ENCODE results near the gene MYF5. TPM values are rescaled to one million over a fixed set of nuclear protein-coding genes. Genes with fewer than 3 reads are reported as not detected.

Gene MYF5
- total RNA-seq, 1 donor from 2014 or later = 101 TPM

- peak; percentile 54 for DNase-seq (ENCODE audit: low read depth)
Measured at GRCh38 chr12:80756875-80757274, 40.2 kb downstream of the MYF5 start.

GRCh38 chr12:80761838-80762237, 45.1 kb downstream of the MYF5 start:
- no peak for DNase-seq (ENCODE audit: low read depth)

GRCh38 chr12:80763874-80764273, 47.2 kb downstream of the MYF5 start:
- peak; percentile 74 for DNase-seq (ENCODE audit: low read depth)

GRCh38 chr12:80766210-80766609, 49.5 kb downstream of the MYF5 start:
- DNase-seq (ENCODE audit: low read depth) = no peak

GRCh38 chr12:80766897-80767296, 50.2 kb downstream of the MYF5 start:
- no peak for DNase-seq (ENCODE audit: low read depth)

Other genes starting within 250 kb of the MYF5 start
- 28.1 and 119 TPM in 2 replicates for gene MYF6, start 9.3 kb upstream of the MYF5 start, total RNA-seq
- gene LIN7A, start 221.0 kb downstream of the MYF5 start, total RNA-seq = 0.21 and 0.26 TPM in 2 replicates

Data from myocyte (in vitro differentiated cells).